G401 (cell line): ENCODE results near the gene SLC13A4. TPM values are rescaled to one million over a fixed set of nuclear protein-coding genes. Genes with fewer than 3 reads are reported as not detected.
"Not testable (repeated sequence)": the region's sequence is repeated elsewhere in the genome, so short reads cannot be mapped to it uniquely, and the experiment has no call there.

Source experiments
- DNase-seq: peaks from one replicate; pipeline ENCODE4 v3.0.0-alpha.2; 2015; ENCODE audit warnings: low spot score
- in situ Hi-C: cut with HindIII; loops from 2 replicates; pipeline ENCODE4 v1.10.0; 2016; ENCODE audit warnings: low sequenced_read_pairs, mixed read lengths
- total RNA-seq: library from RNA; depleted of rRNA; stranded (reverse); fragments of >200 nt; shearing (Covaris generic); gene quantifications from 2 replicates; pipeline ENCODE4 v1.2.3, GENCODE V29; 2014

The SLC13A4 gene
- total RNA-seq, 1 experiment from 2014 or later = 0.31 TPM

DNA sequence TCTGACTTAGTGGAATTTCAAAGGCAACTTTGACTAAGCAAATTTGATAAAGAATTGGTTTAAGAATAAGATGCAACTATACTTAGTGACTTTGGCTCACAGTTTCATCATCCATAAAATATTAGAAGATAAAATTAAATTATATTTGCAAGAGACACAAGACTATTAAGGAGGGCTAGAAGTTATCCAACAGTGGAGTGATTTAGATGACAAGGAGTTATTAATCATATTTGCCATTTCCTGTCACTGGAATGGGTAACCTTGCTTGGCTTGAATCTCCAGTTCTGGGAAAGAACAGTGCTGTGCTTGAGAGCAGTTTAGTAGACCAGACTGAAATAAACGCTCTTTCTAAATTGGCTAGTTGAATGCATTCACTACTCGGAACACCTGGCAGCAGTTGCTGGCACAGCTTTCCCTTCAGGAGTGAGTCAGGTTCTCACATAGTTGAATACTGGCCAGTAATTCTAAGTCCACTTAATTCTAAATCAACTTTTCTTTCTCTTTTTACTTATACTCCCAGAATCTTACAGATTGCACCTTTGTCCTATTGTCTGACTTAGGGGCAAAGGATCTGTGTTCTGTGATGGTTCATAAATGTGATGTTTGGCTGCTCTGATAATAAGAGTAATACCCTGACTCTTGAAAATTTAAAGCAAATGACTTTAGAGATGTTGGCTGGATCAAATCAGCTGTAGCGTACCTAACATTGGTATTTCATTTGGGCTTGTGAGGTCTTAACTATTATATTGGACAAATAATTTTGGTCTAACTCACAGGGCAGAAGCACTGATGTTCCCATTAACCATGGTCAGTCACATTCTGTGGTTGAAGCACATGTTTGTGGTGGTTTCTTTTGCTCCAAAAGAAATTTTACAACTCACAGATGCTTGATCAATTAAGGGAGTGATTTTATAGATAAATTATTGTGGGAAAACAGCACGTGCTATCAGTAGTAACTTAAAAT, 49.1 kb downstream of the SLC13A4 start:
- in situ Hi-C loops = no loop called here
- DNase-seq = no peak

DNA sequence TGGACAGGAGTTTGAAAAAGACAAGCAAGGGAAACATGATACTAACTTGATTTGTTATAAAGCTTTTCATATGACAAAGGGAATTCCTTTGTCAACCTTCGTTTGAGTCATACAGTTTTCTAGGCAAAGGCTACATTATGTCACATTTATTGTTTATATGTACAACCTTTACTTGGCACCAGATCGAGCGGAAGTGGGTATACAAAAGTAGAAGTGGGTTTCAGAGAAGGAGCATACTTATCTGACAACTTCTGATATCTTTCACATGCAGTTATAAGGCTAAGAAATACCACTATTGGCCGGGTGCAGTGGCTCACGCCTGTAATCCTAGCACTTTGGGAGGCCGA, 54.7 kb downstream of the SLC13A4 start:
- no peak for DNase-seq
- in situ Hi-C loops = no loop called here

DNA sequence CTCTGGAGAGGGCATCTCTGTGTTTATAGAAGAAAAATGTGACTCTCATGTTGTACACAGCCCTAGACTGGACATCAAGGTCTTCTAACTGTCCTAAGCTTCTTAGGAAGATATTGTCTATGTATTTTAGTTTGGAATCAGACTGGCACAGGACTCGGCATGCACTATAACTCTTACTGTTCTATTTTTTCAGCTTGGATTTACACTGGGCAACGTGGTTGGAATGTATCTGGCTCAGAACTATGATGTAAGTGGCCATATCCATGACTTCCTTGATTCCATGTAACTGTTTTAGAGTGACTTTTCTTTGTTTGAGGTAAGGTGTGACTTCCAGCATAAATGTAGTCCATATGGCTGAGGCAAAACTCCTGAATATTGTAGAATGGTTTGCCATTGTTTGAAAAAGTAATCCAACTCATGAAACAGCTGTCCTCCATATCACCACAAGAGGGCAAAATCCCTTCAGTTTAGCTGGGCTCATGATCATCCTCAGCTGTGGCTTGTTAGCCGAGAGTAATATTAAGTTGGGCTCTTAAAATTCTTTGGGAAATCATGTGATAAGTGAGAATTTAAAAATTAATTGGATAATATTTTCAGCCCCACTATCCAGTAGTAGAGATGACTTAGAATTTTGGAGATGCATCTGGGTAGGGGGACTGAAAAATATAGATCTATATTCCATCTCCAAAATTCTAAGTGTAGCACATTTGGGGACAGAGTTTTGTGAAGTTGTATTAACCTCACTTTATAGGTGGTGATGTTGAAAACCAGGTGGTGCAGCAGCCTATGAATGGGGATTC, 55.2 kb downstream of the SLC13A4 start:
- peak; percentile 66 for DNase-seq
- in situ Hi-C loops = no loop called here

DNA sequence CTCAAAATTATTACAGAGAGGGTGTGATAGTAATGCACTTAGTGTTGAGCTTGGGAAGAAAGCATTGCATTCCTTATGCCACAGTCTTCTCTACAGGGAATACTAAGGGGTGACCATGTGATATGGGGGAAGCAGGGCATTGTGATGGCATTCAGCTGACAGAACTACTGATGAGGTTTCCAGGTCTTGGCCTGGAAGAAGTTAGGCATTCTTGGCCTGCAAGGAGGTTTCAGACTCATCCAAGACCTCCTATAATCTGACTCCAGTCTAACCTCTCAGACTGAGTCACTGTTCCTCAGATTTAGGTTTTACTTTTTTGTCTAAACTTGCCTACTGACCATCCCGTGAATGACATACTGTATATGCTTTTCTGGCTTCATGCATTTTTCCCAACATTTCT, 57.8 kb downstream of the SLC13A4 start:
- DNase-seq = no peak
- in situ Hi-C loops = no loop called here

DNA sequence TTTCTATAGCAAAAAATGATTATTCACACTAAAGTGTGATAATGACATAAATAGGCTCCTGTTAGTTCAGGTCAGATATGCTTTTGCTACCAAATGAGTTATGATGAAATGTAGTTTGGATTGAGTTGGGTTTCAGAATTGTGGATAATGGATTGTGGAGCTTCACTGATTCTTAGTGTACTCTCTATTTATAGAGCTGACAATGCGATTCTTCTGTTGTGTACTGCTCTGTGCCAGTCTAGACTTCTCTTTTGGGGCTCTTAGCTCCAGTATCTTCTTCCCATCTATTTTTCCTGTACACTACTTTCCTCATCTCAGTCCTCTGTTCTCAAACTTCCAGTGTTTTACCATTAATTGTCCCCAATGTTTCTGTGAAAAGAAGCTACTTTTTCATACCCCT, 58.2 kb downstream of the SLC13A4 start:
- in situ Hi-C loops = no loop called here
- DNase-seq = no peak

DNA sequence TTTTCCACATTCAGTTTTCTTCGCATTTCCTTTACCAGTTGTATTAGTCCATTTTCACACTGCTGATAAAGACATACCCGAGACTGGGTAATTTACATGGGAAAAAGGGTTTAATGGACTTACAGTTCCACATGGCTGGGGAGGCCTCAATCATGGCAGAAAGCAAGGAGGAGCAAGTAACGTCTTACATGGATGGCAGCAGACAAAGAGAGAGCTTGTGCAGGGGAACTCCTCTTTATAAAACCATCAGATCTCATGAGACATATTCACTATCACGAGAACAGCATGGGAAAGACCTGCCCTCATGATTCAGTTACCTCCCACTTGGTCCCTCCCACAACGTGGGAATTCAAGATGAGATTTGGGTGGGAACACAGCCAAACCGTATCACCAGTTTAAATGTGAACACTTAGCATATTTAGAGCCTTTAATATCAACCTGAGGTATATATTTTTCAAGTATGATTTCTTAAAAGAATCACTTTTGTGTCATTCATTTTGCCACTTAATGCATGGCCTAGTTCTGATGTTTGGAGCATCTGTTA, 59.1 kb downstream of the SLC13A4 start:
- in situ Hi-C loops, DNase-seq: not testable (repeated sequence)

DNA sequence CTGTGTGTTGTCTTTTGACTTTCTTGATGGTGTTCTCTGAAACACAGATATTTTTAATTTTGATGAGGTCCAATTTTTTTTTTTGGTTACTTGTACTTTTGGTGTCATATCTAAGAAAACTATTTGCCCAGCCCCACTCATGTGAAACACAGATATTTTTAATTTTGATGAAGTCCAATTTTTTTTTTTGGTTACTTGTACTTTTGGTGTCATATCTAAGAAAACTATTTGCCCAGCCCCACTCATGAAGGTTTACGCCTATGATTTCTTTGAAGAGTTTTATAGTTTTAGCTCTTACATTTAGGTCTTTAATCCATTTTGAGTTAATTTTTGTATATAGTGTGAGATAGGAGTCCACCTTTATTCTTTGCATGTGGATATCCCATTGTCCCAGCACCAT, 60.4 kb downstream of the SLC13A4 start:
- in situ Hi-C loops = not testable (repeated sequence)

DNA sequence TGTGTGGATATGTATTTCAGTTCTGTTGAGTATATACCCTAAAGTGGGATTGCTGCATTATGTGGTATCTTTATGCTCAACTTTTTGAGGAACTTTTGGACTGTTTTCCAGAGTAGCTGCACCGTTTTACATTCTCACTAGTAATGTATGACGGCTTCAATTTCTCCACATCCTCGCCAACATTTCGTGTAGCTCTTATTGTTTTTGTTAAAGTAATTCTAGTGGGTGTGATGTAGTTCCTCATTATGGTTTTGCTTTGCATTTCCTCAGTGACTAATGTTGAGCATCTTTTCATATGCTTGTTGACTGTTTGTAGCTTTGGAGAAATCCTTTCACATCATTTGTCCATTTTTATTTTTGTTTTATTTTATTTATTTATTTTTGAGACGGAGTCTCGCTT, 61.1 kb downstream of the SLC13A4 start:
- in situ Hi-C loops = no loop called here
- no peak for DNase-seq

More for the DNA sequence above, 60.4 kb downstream of the SLC13A4 start:
- not testable (repeated sequence) for DNase-seq

DNA sequence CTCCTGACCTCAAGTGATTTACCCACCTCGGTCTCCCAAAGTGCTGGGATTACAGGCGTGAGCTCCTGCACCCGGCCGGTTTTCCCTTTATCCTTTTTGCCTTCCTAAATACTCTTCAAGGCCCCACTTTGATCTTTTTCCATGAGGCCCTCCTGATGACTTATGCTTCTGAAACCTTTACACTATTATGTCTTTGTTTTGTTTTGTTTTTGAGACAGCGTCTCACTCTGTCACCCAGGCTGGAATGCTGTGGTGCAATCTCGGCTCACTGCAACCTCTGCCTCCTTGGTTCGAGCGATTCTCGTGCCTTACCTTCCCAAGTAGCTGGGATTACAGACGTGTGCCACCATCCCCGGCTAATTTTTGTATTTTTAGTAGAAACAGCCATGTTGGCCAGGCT, 61.8 kb downstream of the SLC13A4 start:
- in situ Hi-C loops = no loop called here
- no peak for DNase-seq

DNA sequence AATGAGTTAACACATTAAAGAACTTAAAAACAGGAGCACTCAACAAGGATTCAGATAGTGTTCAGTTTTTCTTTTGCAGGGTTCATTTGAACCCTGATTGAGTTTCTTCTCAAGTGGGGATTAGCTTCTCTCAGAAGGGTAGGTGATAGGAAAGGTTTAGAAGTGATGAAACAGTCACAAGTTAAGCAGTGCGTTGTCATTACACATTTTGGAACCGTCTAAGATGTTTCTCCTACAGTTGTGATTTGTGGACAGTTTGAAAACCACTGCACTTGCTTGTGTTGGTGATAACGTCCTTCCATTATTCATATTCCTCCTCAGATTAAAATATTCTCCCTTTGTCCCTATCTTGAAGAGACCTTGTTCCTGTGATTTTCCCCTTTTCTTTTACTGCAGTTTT, 62.9 kb downstream of the SLC13A4 start:
- in situ Hi-C loops = no loop called here
- DNase-seq = no peak

DNA sequence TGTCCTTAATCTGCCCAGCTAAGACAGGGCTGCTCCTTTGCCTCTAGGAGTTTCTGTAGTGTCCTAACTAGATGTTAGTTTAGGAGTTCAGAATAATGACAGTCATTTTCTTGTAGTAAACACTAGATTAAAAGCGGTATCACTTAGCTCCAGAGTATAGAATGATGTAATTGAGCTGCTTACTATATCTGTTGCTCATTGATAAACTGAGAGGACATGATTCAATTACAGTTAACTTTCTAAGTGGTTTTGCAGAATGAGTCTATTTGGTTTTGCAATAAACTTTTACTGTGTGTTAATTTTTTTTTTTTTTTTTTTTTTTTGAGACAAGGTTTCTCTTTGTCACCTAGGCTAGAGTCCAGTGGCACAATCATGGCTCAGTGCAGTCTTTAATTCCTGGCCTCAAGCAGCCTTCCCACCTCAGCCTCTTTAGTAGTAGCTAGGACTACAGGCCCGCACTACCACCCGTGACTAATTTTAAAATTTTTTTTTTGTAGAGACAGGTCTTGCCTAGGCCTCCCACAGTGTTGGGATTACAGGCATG, 63.9 kb downstream of the SLC13A4 start:
- no peak for DNase-seq
- in situ Hi-C loops = no loop called here

DNA sequence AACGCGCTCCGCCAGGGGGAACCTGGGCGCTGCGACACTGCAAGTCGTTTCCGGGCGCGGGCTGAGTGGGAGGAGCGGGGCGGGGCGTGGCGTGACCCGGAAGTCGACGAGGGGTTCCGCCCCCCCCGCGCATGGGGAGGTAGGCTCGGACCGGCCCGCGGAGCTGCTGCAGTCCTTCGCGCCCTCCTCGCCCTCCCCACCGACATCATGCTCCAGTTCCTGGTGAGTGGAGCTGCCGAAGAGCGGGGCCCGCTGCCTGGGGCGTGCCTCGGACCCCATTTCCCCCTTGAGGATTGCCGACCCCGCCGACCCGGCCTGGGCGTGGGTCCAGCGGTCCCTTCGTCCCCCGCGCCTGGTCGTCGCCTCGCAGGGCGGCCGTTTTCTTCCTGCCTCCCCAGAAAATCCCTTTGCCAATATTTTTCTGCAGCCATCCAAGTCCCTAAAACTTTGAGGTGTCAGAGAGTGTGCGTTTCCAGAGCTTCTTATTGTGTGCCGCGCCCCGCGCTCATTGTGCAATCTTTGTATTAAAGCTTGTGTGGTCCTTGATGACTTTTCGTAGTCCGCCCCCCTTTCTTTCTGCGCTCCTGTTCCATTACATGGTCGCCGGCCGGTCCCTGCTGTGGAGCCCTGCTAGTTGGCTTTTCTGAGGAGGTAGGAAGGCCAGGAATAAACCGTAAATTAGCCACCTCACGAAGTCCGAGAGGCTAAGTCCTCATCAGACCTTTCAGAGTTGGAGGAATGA, 65.4 kb downstream of the SLC13A4 start, which contains the start of gene STMP1:
Gene STMP1, plus strand, starts transcription at position 142 of the 742 bp plus-strand sequence.
- in situ Hi-C loops = no loop called here
- peak; percentile 90 for DNase-seq

DNA sequence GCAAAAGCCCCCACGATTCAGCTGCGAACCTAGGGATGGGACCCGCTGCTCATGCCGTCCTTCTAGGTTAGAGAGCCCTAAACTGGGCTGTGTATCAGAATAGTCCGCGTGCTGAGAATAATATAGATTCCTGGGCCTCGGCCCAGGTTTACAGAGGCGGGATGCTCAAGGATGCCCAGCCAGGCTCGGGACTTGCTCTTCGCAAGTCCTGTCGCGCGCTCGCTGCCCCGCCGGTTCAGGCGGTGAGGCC, 65.9 kb downstream of the SLC13A4 start:
- in situ Hi-C loops = no loop called here

DNA sequence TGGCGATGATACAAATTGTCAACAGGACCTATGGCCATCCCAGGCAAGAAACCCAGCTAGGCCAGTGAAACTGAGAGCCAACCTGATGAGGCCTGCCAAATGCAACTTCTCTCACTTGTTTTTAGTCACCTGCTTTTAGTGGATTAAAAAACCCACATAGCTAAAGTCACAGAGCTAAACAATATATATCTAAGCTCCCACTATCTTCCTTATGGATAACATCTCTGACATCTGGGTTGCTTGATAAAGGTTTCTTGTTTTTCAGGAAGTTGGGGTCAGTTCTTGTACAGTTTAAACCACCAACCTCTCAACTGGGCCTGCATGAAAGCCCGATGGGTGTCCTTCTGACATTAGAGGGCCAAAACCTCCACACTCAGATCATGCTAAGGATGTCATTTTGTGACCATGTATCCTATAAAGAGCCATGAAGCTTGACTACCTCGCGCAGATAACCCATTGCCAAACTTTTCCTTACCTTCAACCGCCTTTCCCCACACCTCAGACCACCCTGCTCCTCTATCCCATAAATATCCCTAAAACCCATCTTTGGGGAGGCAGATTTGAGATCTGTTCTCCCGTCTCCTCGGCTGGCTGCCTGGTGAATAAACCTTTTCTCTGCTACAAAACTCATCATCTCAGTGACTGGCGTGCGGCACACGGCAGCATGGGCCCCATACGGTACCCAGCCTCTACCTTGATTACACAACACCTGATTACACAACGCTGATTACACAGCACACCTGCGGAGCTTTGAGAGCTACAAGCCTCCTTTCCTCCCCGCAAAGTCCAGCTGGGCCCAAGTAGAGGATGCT, 66.5 kb downstream of the SLC13A4 start:
- in situ Hi-C loops = no loop called here
- DNase-seq = peak; percentile 8

More for the DNA sequence above, 65.9 kb downstream of the SLC13A4 start:
- DNase-seq = no peak

DNA sequence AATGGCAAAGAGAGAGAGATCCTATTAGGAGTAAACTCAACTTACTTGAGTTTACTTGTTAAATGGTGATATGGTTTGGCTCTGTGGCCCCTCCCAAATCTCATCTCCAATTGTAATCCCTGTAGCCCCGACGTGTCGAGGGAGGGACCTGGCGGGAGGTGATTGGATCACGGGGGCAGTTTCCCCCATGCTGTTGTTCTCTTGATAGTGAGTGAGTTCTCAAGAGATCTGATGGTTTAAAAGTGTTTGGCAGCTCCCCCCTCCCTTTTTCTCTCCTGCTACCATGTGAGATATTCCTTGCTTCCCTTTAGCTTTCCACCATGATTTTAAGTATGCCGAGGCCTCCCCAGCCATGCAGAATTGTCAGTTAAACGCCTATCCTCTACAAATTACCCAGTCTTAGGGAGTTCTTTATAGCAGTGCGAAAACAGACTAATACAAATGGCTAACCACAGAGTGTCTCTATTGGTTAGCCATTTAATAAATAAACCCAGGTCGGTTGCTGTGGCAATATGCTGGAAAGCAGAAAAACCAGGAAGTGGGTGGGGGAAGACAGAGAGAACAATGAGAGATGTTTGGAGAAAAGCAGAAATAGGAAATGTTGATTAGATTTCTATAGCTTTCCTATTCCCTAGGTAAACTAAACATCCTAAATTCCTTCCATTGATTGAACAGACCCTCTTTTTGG, 68.7 kb downstream of the SLC13A4 start:
- no peak for DNase-seq
- in situ Hi-C loops = no loop called here

DNA sequence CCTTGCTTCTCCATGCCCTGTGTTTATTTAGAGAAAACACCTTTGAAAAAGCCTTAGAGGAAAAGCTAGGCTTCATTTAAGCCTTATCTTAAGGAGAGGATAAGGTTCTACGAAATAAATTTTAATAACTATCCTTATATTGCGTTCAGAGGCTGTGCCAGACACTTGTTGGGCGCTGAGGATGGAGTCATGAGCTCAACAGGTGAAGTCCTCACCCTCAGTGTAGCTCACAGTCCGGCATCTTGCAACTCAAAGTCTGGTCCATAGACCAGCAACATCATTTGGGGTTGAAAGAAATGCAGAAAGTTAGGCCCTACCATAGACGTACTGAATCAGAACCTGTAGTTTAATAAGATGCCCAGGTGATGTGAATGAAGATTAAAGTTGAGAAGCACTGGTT, 69.4 kb downstream of the SLC13A4 start:
- DNase-seq = no peak
- in situ Hi-C loops = no loop called here

DNA sequence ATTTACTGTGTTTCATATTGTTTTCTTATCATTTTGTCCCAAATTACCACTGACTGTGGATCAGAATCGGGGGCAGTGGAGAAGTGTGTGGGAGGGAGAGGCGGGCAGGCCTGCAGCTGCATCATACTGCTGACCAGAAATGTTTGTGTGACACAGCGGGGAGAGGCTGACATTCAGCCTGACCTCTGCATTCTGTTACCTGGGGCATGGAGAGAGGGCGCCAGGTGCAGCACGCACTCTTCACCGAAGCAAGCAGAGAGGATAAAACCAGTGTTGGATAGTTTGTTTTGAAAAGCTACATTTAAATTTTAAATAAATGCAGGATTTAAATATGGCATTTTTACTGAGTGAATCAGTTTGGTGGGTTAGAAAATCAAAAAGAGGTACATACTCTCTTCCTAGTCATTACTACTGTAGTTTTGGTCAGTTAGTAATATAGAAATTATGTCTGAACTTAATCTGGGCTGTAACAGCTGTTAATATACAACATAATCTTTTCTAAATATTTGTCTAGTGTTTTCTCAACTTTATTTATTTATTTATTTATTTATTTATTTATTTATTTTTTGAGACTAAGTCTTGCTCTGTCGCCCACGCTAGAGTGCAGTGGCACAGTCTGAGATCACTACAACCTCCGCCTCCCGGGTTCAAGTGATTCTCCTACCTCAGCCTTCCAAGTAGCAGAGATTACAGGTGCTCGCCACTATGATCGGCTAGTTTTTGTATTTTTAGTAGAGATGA, 74.5 kb downstream of the SLC13A4 start:
- no peak for DNase-seq
- in situ Hi-C loops = no loop called here
